Fibroblast of pulmonary artery (primary cell): Measurements from ENCODE around the gene TMTC1.

Source experiments
- DNase-seq: peaks from one replicate; pipeline ENCODE4 v3.0.0-alpha.2; 2010; ENCODE audit warnings: low read depth
- H3K4me3 ChIP-seq: replicated peaks from 2 replicates; pipeline ENCODE4 v1.5.1; 2011; ENCODE audit warnings: low read depth, mild to moderate bottlenecking, control low read depth, low read length, moderate library complexity
- CTCF ChIP-seq: IDR thresholded peaks from 2 replicates; pipeline ENCODE4 v1.5.1; 2011; ENCODE audit warnings: mild to moderate bottlenecking, control low read depth, low read length, inconsistent platforms; ENCODE audit errors: missing control alignments

TMTC1 gene

GRCh38 chr12:29599381-29599780 lies 184.4 kb downstream of the TMTC1 start:
- TF ChIP-seq CTCF: no peak
- peak; percentile 69 for DNase-seq
- H3K4me3 ChIP-seq: no peak overlapping the region

DNA sequence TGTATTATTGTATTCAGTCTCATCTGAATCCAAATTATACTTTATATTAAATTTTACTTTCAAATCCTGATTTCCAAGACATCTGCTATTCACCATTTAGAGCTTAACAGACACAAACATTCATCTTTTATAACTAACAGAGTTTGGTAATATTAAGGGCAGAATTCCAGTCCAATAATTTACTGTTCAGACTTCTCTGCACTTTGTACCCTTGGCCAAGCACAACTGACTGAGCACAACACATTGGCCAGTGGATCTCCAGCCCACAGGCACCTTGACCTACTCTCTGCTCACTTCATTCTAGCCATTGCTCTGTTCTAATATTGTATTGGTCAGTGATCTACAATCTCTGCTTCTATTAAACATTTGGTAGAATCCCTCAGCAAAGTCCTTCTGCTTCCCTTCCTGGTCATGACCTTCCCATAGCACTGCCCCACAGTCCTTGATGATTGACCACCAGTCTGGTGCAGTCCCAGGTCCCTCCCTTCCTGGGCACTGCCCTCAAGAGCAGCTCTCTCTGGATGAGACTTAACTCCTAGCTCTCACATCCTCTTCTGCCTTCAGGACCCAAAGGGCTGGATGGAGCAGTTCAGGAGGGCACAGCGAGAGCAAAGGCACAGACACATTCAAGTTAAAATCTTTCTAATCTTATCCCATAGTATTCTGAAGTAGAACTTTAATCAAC lies 188.5 kb downstream of the TMTC1 start:
- no peak for DNase-seq
- no peak for TF ChIP-seq CTCF

DNA sequence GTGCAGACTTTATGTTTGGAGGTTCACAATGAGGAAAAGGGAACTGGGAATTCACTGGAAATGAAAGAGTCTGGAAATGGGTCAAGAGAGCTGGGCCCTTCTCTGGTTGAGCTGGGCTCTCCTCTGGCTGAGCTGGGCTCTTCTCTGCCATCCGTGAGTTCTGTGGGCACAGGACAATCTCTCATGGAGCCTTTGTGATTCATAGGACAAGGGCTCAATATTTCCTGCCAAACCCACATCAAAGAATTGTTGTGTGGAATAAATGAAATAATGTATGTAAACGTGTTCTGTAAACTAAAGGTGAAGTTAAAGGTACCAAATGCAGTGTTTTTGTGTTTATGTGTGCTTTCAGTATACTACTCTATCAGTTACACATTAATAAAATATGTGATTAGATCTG lies 190.7 kb downstream of the TMTC1 start:
- DNase-seq: no peak
- H3K4me3 ChIP-seq: no peak overlapping the region
- no peak for TF ChIP-seq CTCF

More for the DNA sequence above, 188.5 kb downstream of the TMTC1 start:
- no peak overlapping the region for H3K4me3 ChIP-seq

DNA sequence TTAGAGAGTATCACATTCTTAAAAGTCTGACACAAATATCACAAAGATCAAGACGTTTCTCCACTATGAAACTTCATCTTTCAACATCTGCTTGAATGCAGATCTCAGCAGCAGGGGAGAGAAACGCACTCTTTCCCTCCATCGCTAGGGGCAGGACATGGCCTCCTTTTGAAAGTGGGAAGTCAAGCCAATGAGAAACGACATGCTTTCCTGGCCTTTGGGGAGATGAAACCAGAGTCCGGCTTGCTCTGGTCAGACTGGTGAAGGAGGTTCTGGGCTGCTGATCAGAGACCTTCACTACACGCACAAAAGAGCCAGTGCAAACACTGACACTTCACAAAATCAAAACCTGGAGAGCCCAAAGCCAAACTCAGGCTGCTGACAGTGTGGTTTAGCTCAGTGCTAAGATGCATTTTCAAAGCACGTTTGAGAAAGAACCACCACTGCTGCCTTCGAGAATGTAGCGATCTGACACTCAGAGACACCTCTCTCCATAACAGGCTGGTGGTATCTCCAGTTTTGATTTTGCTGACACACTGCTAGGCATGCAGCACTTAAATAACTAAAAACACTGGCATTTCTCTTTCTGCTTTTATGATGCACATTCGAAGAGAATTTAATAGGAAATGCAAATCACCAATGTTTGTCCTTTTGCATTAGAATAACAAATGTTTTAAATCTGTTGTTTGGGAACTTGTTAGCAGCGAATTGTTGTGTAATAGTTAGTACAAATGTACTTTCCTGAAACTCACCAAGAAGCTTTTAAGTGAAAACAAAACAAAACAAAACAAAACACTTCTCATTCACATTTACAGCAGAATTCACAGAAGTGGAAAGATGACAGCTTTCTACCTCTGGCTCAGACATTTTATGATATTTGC lies 192.4 kb downstream of the TMTC1 start:
- no peak overlapping the region for H3K4me3 ChIP-seq
- TF ChIP-seq CTCF: peak; percentile 59
- peak; percentile 61 for DNase-seq

DNA sequence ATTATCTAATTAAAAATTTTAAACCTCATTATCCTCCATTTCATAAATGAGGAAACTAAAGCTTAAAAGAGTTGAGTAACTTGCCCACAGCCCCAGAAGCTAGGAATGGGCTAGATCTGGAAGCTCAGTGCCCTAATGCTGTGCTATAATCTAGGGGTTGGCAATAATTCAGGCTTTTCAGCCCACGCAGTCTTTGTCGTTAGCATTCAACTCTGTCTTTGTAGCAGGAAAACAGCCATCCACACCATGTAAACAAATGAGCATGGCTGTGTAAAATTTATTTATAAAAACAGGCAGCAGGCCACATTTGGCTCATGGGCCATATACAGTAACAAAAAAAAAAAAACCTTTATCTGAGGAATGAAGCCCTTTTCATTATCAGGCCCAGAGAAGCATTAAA lies 193.9 kb downstream of the TMTC1 start:
- no peak overlapping the region for H3K4me3 ChIP-seq
- TF ChIP-seq CTCF: no peak
- peak; percentile 54 for DNase-seq

DNA sequence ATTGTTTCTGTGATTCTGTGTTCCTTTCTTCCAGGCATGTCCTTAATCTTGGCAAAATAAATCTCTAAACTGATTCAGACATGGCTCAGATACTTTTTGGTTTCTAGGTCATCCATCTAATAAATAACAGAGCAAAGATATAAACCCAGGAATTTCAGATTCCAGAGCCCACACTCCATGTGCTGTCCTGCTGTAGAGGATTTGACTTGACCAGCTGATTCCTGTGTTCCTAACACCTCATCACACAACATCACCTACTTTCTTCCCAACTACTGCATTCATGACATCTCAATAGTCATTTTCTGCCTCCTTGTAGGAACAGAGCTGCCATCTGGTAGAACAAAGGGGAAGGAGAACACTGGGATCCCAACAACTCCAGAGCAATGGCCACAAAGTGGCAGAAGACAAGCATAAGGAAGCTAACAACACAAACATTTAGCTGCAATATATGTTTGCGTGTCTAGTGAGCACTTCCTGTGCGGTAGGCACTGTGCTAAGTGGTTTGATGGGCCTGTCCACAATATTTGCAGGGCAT lies 194.4 kb downstream of the TMTC1 start:
- no peak for TF ChIP-seq CTCF
- no peak overlapping the region for H3K4me3 ChIP-seq
- DNase-seq: no peak
